Type B pancreatic cell (in vitro differentiated cells): Measurements from ENCODE around the gene CD2BP2. TPM values are rescaled to one million over a fixed set of nuclear protein-coding genes. Genes with fewer than 3 reads are reported as not detected.
A peak's percentile ranks its signal among the peaks of the same experiment; 100 is the strongest.

ENCODE experiments used
- DNase-seq: peaks from one replicate; pipeline ENCODE4 v3.0.0; 2021; ENCODE audit warnings: mixed read lengths; ENCODE audit not compliant: unreplicated experiment; ENCODE audit errors: extremely low spot score
- H3K27ac Mint-ChIP-seq: 2 replicates; pipeline ENCODE4 v1.8.0; 2021; ENCODE audit warnings: mild to moderate bottlenecking, mixed read lengths
- H3K27me3 Mint-ChIP-seq: 2 replicates; pipeline ENCODE4 v1.8.0; 2021; ENCODE audit warnings: mixed read lengths
- H3K36me3 Mint-ChIP-seq: 2 replicates; pipeline ENCODE4 v1.8.0; 2021; ENCODE audit warnings: mixed read lengths
- H3K4me1 Mint-ChIP-seq: one replicate; pipeline ENCODE4 v1.8.0; 2021; ENCODE audit warnings: mixed read lengths; ENCODE audit not compliant: unreplicated experiment
- H3K4me3 Mint-ChIP-seq: 2 replicates; pipeline ENCODE4 v1.8.0; 2021; ENCODE audit warnings: mild to moderate bottlenecking, mixed read lengths
- H3K9me3 Mint-ChIP-seq: 2 replicates; pipeline ENCODE4 v1.8.0; 2021; ENCODE audit warnings: mixed read lengths
- CTCF ChIP-seq: fragments of 200-600 bp; sonication (generic); conservative IDR thresholded peaks from 2 replicates; pipeline ENCODE4 v1.5.0; 2021; ENCODE audit warnings: antibody characterized with exemption, mild to moderate bottlenecking
- total RNA-seq: library from RNA; stranded (reverse); gene quantifications from 2 replicates; pipeline ENCODE4 v1.2.1, GENCODE V29; 2021; ENCODE audit warnings: low replicate concordance

Gene CD2BP2
- total RNA-seq, 1 donor from 2014 or later: 64.6 TPM

- DNase-seq: no peak
- no peak for TF ChIP-seq CTCF
- Mint-ChIP-seq H3K4me3 (peak overlapping the region; percentile 45), H3K27ac (no peak overlapping the region), H3K36me3 (peaks cover 11% of the 10 kb centered on the region), H3K27me3 (no peaks in the 10 kb centered on the region), H3K4me1 (peaks cover 11% of the 10 kb centered on the region), H3K9me3 (no peaks in the 10 kb centered on the region)
These were observed 3.3 kb downstream of the CD2BP2 start for GRCh38 chr16:30351586-30352419.

GRCh38 chr16:30351001-30351441, 4.1 kb downstream of the CD2BP2 start:
- Mint-ChIP-seq H3K4me3 (no peak overlapping the region), H3K27ac (no peak overlapping the region), H3K9me3 (no peaks in the 10 kb centered on the region), H3K27me3 (no peaks in the 10 kb centered on the region), H3K36me3 (peaks cover 11% of the 10 kb centered on the region), H3K4me1 (peaks cover 11% of the 10 kb centered on the region)
- TF ChIP-seq CTCF: no peak
- no peak for DNase-seq

- TF ChIP-seq CTCF: no peak
- Mint-ChIP-seq H3K4me3 (peak overlapping the region; percentile 12), H3K27me3 (no peaks in the 10 kb centered on the region), H3K4me1 (peaks cover 9% of the 10 kb centered on the region), H3K9me3 (no peaks in the 10 kb centered on the region), H3K36me3 (peaks cover 10% of the 10 kb centered on the region), H3K27ac (no peak overlapping the region)
- no peak for DNase-seq
These were observed 4.8 kb downstream of the CD2BP2 start for GRCh38 chr16:30350134-30350871.

GRCh38 chr16:30349675-30350074, 5.4 kb downstream of the CD2BP2 start:
- DNase-seq: no peak
- H3K36me3 Mint-ChIP-seq: peaks cover 7% of the 10 kb centered on the region
- no peak overlapping the region for H3K27ac Mint-ChIP-seq
- H3K4me3 Mint-ChIP-seq: no peak overlapping the region
- H3K4me1 Mint-ChIP-seq: peaks cover 7% of the 10 kb centered on the region
- H3K27me3 Mint-ChIP-seq: no peaks in the 10 kb centered on the region
- TF ChIP-seq CTCF: no peak
- no peaks in the 10 kb centered on the region for H3K9me3 Mint-ChIP-seq

- no peak overlapping the region for H3K27ac Mint-ChIP-seq
- H3K4me1 Mint-ChIP-seq: no peaks in the 10 kb centered on the region
- H3K27me3 Mint-ChIP-seq: no peaks in the 10 kb centered on the region
- no peak for TF ChIP-seq CTCF
- no peak overlapping the region for H3K4me3 Mint-ChIP-seq
- H3K9me3 Mint-ChIP-seq: no peaks in the 10 kb centered on the region
- no peak for DNase-seq
- H3K36me3 Mint-ChIP-seq: peaks cover 7% of the 10 kb centered on the region
These were observed 6.2 kb downstream of the CD2BP2 start for GRCh38 chr16:30348929-30349328.
